HEK293T (cell line): ENCODE data around the gene STPG1.
A peak's percentile ranks its signal among the peaks of the same experiment; 100 is the strongest.

Experiments
- CTCF ChIA-PET: fragments of 350-600 bp; formaldehyde crosslinking; extraction: SDS; loops from one replicate; lab custom pipeline; 2021; ENCODE audit warnings: antibody characterized with exemption, inconsistent platforms; lab: Yijun Ruan, JAX
- POLR2A ChIA-PET: fragments of 350-600 bp; formaldehyde crosslinking; extraction: SDS; loops from one replicate; lab custom pipeline; 2020; ENCODE audit warnings: antibody characterized with exemption, inconsistent platforms; lab: Yijun Ruan, JAX
- DNase-seq: peaks from one replicate; pipeline ENCODE4 v3.0.0; 2012; ENCODE audit warnings: mixed read lengths; ENCODE audit errors: extremely low spot score
- ARNT ChIP-seq: fragments of 450-650 bp; IDR thresholded peaks from 2 replicates; pipeline ENCODE4 v1.6.1; 2017; ENCODE audit warnings: mild to moderate bottlenecking
- BHLHE40 ChIP-seq: fragments of 450-650 bp; IDR thresholded peaks from 2 replicates; pipeline ENCODE4 v1.6.1; 2016; ENCODE audit warnings: mild to moderate bottlenecking, moderate library complexity, borderline replicate concordance
- CTBP1 ChIP-seq: fragments of 450-650 bp; IDR thresholded peaks from 2 replicates; pipeline ENCODE4 v1.6.1; 2016; ENCODE audit warnings: borderline replicate concordance
- ELF4 ChIP-seq: fragments of 450-650 bp; IDR thresholded peaks from 2 replicates; pipeline ENCODE4 v1.6.1; 2017; ENCODE audit warnings: antibody characterized with exemption
- FOXA1 ChIP-seq: fragments of 450-650 bp; IDR thresholded peaks from 2 replicates; pipeline ENCODE4 v1.6.1; 2016; ENCODE audit warnings: mild to moderate bottlenecking
- FOXK2 ChIP-seq: fragments of 450-650 bp; IDR thresholded peaks from 2 replicates; pipeline ENCODE4 v1.6.1; 2016; ENCODE audit warnings: mild to moderate bottlenecking
- FOXM1 ChIP-seq: fragments of 450-650 bp; IDR thresholded peaks from 2 replicates; pipeline ENCODE4 v1.6.1; 2017; ENCODE audit warnings: mild to moderate bottlenecking, borderline replicate concordance
- HDGF ChIP-seq: fragments of 450-650 bp; IDR thresholded peaks from 2 replicates; pipeline ENCODE4 v1.6.1; 2017; ENCODE audit warnings: antibody characterized with exemption, borderline replicate concordance
- L3MBTL2 ChIP-seq: fragments of 450-650 bp; conservative IDR thresholded peaks from 2 replicates; pipeline ENCODE4 v1.6.1; 2016; ENCODE audit warnings: mild to moderate bottlenecking
- LEF1 ChIP-seq: fragments of 450-650 bp; IDR thresholded peaks from 2 replicates; pipeline ENCODE4 v1.6.1; 2017; ENCODE audit warnings: mild to moderate bottlenecking, borderline replicate concordance
- NFRKB ChIP-seq: fragments of 450-650 bp; IDR thresholded peaks from 2 replicates; pipeline ENCODE4 v1.6.1; 2016; ENCODE audit warnings: mild to moderate bottlenecking, moderate library complexity
- SP1 ChIP-seq: fragments of 450-650 bp; IDR thresholded peaks from 2 replicates; pipeline ENCODE4 v1.6.1; 2017
- SUZ12 ChIP-seq: fragments of 450-650 bp; IDR thresholded peaks from 2 replicates; pipeline ENCODE4 v1.6.1; 2016; ENCODE audit warnings: mild to moderate bottlenecking
- TARDBP ChIP-seq: fragments of 450-650 bp; IDR thresholded peaks from 2 replicates; pipeline ENCODE4 v1.6.1; 2016
- ZNF384 ChIP-seq: fragments of 450-650 bp; IDR thresholded peaks from 2 replicates; pipeline ENCODE4 v1.6.1; 2016
- TF ChIP-seq, protein P1 (sequence below): fragments of 450-650 bp; IDR thresholded peaks from 2 replicates; pipeline ENCODE4 v1.6.1; 2016

Gene STPG1

GRCh38 chr1:24344090-24344742, 69.4 kb downstream of the STPG1 start:
- no peak for TF ChIP-seq ARNT
- TF ChIP-seq HDGF, result no peak
- TF ChIP-seq TARDBP, result no peak
- no peak for TF ChIP-seq SUZ12
- peak; percentile 64; the same call in 1 of the 2 replicates for TF ChIP-seq ZNF384
- no peak for DNase-seq
- ChIA-PET CTCF (interaction anchor here (0.9 kb wide), 1 partner anchor 48 kb away, joined by 3 read pairs; no protein-coding TSS in a partner anchor), POLR2A (interaction anchor here (1.8 kb wide), 1 partner anchor 23 kb away, joined by 6 read pairs; no protein-coding TSS in a partner anchor)

- no peak for DNase-seq
- ChIA-PET CTCF (interaction anchor here (0.9 kb wide), 1 partner anchor 49 kb away, joined by 3 read pairs; no protein-coding TSS in a partner anchor), POLR2A (interaction anchor here (1.8 kb wide), 1 partner anchor 22 kb away, joined by 6 read pairs; no protein-coding TSS in a partner anchor)
- TF ChIP-seq ELF4 (no peak), SUZ12 (no peak), LEF1 (no peak), FOXM1 (no peak), FOXK2 (no peak), CTBP1 (no peak), HDGF (no peak), ARNT (no peak), FOXA1 (no peak), L3MBTL2 (no peak), TARDBP (no peak), BHLHE40 (no peak), SP1 (no peak), NFRKB (no peak), ZNF384 (no peak)
- TF ChIP-seq, protein P1, sequence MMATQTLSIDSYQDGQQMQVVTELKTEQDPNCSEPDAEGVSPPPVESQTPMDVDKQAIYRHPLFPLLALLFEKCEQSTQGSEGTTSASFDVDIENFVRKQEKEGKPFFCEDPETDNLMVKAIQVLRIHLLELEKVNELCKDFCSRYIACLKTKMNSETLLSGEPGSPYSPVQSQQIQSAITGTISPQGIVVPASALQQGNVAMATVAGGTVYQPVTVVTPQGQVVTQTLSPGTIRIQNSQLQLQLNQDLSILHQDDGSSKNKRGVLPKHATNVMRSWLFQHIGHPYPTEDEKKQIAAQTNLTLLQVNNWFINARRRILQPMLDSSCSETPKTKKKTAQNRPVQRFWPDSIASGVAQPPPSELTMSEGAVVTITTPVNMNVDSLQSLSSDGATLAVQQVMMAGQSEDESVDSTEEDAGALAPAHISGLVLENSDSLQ, result no peak
Observed at GRCh38 chr1:24343412-24344089, 70.0 kb downstream of the STPG1 start.

DNA sequence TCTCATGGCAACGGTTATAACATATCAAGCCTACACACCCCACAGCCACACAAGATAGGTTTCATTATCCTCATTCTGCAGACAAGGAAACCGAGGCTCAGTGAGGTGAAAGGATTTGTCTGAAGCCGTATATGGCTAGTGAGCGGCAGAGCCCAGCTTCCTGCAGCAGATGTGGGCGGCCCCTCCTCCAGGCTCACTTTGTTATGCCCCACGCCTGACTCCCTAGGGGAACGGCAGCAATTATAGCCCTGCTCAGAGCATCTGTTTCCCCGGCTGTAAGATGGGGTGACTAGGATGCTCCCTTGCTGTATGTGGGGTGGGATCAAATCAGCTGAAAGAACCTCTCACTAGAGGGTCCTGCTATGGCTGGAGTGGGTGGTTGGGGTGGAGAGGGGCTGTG, 72.3 kb downstream of the STPG1 start:
- POLR2A ChIA-PET, result interaction anchor here (1.9 kb wide), 1 partner anchor 19 kb away, joined by 10 read pairs; no protein-coding TSS in a partner anchor
- CTCF ChIA-PET, result interaction anchor here (1.1 kb wide), 1 partner anchor 50 kb away, joined by 3 read pairs; no protein-coding TSS in a partner anchor
- no peak for DNase-seq
- no peak for TF ChIP-seq TARDBP
- TF ChIP-seq SUZ12, result no peak
- no peak for TF ChIP-seq SP1
- TF ChIP-seq FOXM1, result no peak
- no peak for TF ChIP-seq ELF4
- no peak for TF ChIP-seq BHLHE40
- no peak for TF ChIP-seq NFRKB
- TF ChIP-seq L3MBTL2, result no peak
- TF ChIP-seq FOXA1, result no peak
- TF ChIP-seq FOXK2, result no peak
- no peak for TF ChIP-seq CTBP1
- TF ChIP-seq HDGF, result no peak
- TF ChIP-seq, protein P1, result no peak
- TF ChIP-seq LEF1, result no peak
- TF ChIP-seq ZNF384, result no peak

DNA sequence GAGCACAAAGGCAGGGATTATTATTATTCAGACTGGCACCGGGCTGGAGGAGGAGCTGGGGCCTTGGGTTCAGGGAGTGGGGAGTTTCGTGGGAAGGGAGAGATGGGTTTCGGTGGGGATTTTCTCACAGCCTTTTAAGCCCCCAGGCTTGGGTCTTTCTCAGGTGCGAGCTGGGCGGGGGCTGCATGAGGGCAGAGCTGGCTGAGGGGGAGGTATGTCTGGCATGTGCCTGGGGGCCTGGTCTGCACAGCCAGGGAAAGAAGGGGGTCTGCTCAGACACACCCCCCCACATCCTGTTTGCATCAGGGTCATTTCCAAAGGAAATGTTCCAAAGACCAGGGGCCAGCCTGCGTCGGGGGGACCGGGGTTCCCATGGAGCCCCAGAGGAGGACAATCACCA, 72.8 kb downstream of the STPG1 start:
- DNase-seq, result no peak
- ChIA-PET POLR2A (interaction anchor here (1.9 kb wide), 1 partner anchor 19 kb away, joined by 10 read pairs; no protein-coding TSS in a partner anchor), CTCF (interaction anchor here (1.1 kb wide), 1 partner anchor 50 kb away, joined by 3 read pairs; no protein-coding TSS in a partner anchor)
- TF ChIP-seq ELF4 (no peak), NFRKB (no peak), ARNT (no peak), BHLHE40 (no peak), SP1 (no peak), SUZ12 (no peak), LEF1 (no peak), TARDBP (no peak)

DNA sequence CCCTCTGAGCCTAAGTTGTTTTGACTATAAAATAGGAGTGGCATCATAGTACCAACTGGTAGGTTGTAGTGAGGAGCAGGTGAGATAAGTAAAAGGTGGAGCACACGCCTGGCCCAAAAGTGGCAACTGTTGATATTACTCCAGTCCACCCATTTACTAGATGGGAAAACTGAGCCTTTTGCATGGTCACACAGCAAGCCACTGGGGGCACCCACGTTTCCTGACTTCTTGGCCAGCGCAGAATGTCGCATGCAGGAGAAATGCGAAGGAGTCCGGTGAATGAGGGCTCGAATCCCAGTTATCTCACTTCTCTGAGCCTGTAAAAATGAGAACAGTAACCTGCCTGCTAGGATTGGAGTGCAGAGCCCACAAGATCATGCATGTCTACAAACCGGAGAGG, 73.6 kb downstream of the STPG1 start:
- no peak for DNase-seq
- CTCF ChIA-PET, result no interaction called here
- POLR2A ChIA-PET, result no interaction called here
- TF ChIP-seq FOXA1, result no peak
- no peak for TF ChIP-seq L3MBTL2
- no peak for TF ChIP-seq SUZ12
- no peak for TF ChIP-seq NFRKB
- TF ChIP-seq, protein P1, result no peak
- TF ChIP-seq ELF4, result no peak
- TF ChIP-seq LEF1, result no peak
- no peak for TF ChIP-seq FOXK2
- no peak for TF ChIP-seq HDGF
- TF ChIP-seq FOXM1, result no peak
- no peak for TF ChIP-seq SP1
- no peak for TF ChIP-seq ZNF384
- TF ChIP-seq ARNT, result no peak
- TF ChIP-seq CTBP1, result no peak
- TF ChIP-seq TARDBP, result no peak
- no peak for TF ChIP-seq BHLHE40
